OCI-LY7 (cell line): ENCODE measurements around the gene HEPN1. TPM values are rescaled to one million over a fixed set of nuclear protein-coding genes. Genes with fewer than 3 reads are reported as not detected.

Source experiments
- BruUV-seq: library from RNA; stranded (reverse); fragments of 400-500 nt; replicated peaks from 2 replicates; lab custom pipeline; 2021; lab: Mats Ljungman, UMichigan
- CTCF ChIA-PET: fragments of 300-600 bp; sonication (Branson Sonifier 250); formaldehyde crosslinking; loops from one replicate; lab custom pipeline; 2022; ENCODE audit warnings: antibody characterized with exemption; ENCODE audit not compliant: unreplicated experiment; lab: Charles Lee
- POLR2A ChIA-PET: fragments of 300-600 bp; sonication (Branson Sonifier 250); formaldehyde crosslinking; loops from one replicate; lab custom pipeline; 2022; ENCODE audit warnings: antibody characterized with exemption; lab: Charles Lee
- DNase-seq: peaks from one replicate; pipeline ENCODE4 v3.0.0-alpha.2; 2015; ENCODE audit warnings: low spot score
- H2AFZ ChIP-seq: fragments of 200-600 bp; sonication (generic), shearing (Covaris generic); 2 replicates; pipeline ENCODE4 v1.6.1; 2014; ENCODE audit warnings: mild to moderate bottlenecking, antibody characterized with exemption, low read length, moderate library complexity
- H3K27ac ChIP-seq: fragments of 200-600 bp; sonication (generic); 2 replicates; pipeline ENCODE4 v1.5.1; 2014; ENCODE audit warnings: mixed run types, low read depth, mild to moderate bottlenecking, moderate library complexity, low read length, inconsistent platforms; ENCODE audit not compliant: poor library complexity, severe bottlenecking
- H3K36me3 ChIP-seq: fragments of 200-600 bp; sonication (generic); 2 replicates; pipeline ENCODE4 v1.6.1; 2014; ENCODE audit warnings: mild to moderate bottlenecking, antibody characterized with exemption, low read length, moderate library complexity, mixed read lengths; ENCODE audit not compliant: insufficient read depth
- H3K4me1 ChIP-seq: fragments of 200-600 bp; sonication (generic); 2 replicates; pipeline ENCODE4 v1.5.1; 2014; ENCODE audit warnings: mild to moderate bottlenecking, low read length; ENCODE audit not compliant: insufficient read depth, poor library complexity, severe bottlenecking
- H3K4me2 ChIP-seq: fragments of 200-600 bp; sonication (generic); 2 replicates; pipeline ENCODE4 v1.6.1; 2014; ENCODE audit warnings: mild to moderate bottlenecking, low read length
- H3K4me3 ChIP-seq: fragments of 200-600 bp; sonication (generic); 2 replicates; pipeline ENCODE4 v1.5.1; 2014; ENCODE audit warnings: mild to moderate bottlenecking, low read depth, low read length; ENCODE audit not compliant: poor library complexity, severe bottlenecking
- H3K79me2 ChIP-seq: fragments of 200-600 bp; sonication (generic); 2 replicates; pipeline ENCODE4 v1.6.1; 2016; ENCODE audit warnings: low read depth, mild to moderate bottlenecking, low read length, moderate library complexity, mixed read lengths; ENCODE audit not compliant: insufficient read depth
- H3K9me2 ChIP-seq: fragments of 200-600 bp; sonication (generic); 2 replicates; pipeline ENCODE4 v1.6.1; 2016; ENCODE audit warnings: mild to moderate bottlenecking, low read length, mixed read lengths; ENCODE audit not compliant: insufficient read depth
- H3K9me3 ChIP-seq: fragments of 200-600 bp; sonication (generic); 2 replicates; pipeline ENCODE4 v1.6.1; 2014; ENCODE audit warnings: mild to moderate bottlenecking, mixed run types, low read length, mixed read lengths
- H4K20me1 ChIP-seq: fragments of 200-600 bp; sonication (generic); 2 replicates; pipeline ENCODE4 v1.6.1; 2014; ENCODE audit warnings: mild to moderate bottlenecking, antibody characterized with exemption, low read length, moderate library complexity, mixed read lengths; ENCODE audit not compliant: insufficient read depth
- CTCF ChIP-seq: fragments of 200-600 bp; sonication (generic); conservative IDR thresholded peaks from 2 replicates; pipeline ENCODE4 v1.5.1; 2014; ENCODE audit warnings: mild to moderate bottlenecking, antibody characterized with exemption, low read length, moderate library complexity, mixed read lengths
- EZH2phosphoT487 ChIP-seq: fragments of 200-600 bp; sonication (generic); IDR thresholded peaks from 2 replicates; pipeline ENCODE4 v1.6.1; 2018; ENCODE audit warnings: low read depth, borderline replicate concordance, mild to moderate bottlenecking, mixed run types, antibody characterized with exemption, low read length, moderate library complexity, mixed read lengths
- intact Hi-C: fragments of 100-400 bp; cut with micrococcal nuclease; formaldehyde crosslinking; loops from one replicate; pipeline ENCODE4 v1.10.0; 2022; ENCODE audit not compliant: unreplicated experiment
- total RNA-seq, 2 experiments: library from RNA; depleted of rRNA in 1 of 2; stranded (reverse); fragments of >200 nt in 1 of 2; shearing (Covaris generic) in 1 of 2; gene quantifications; 2 replicates each; pipeline ENCODE4 v1.2.3, GENCODE V29; 2014 to 2022

The HEPN1 gene
- total RNA-seq, 2 experiments from 2014 or later, result not detected

GRCh38 chr11:124873951-124874350, 45.1 kb upstream of the HEPN1 start:
- H2AFZ ChIP-seq, result no peak overlapping the region
- intact Hi-C loops, result no loop called here
- DNase-seq, result no peak
- POLR2A ChIA-PET, result no interaction called here
- H3K4me1 ChIP-seq, result no peaks in the 10 kb centered on the region
- H3K27ac ChIP-seq, result no peak overlapping the region
- no peaks in the 10 kb centered on the region for H3K9me2 ChIP-seq
- H3K79me2 ChIP-seq, result no peaks in the 10 kb centered on the region
- H4K20me1 ChIP-seq, result no peaks in the 10 kb centered on the region
- CTCF ChIA-PET, result no interaction called here
- H3K4me3 ChIP-seq, result no peak overlapping the region
- BruUV-seq, result no TSS peak
- no peak overlapping the region for H3K4me2 ChIP-seq
- TF ChIP-seq CTCF, result no peak
- TF ChIP-seq EZH2phosphoT487, result no peak
- H3K36me3 ChIP-seq, result no peaks in the 10 kb centered on the region
- H3K9me3 ChIP-seq, result no peaks in the 10 kb centered on the region

- no peaks in the 10 kb centered on the region for H3K9me3 ChIP-seq
- H3K36me3 ChIP-seq, result no peaks in the 10 kb centered on the region
- DNase-seq, result no peak
- ChIA-PET CTCF (no interaction called here), POLR2A (no interaction called here)
- BruUV-seq, result no TSS peak
- no peak overlapping the region for H3K4me3 ChIP-seq
- intact Hi-C loops, result no loop called here
- H2AFZ ChIP-seq, result no peak overlapping the region
- H3K9me2 ChIP-seq, result no peaks in the 10 kb centered on the region
- no peaks in the 10 kb centered on the region for H3K79me2 ChIP-seq
- no peak for TF ChIP-seq CTCF
- no peak for TF ChIP-seq EZH2phosphoT487
- no peak overlapping the region for H3K27ac ChIP-seq
- H3K4me1 ChIP-seq, result no peaks in the 10 kb centered on the region
- no peaks in the 10 kb centered on the region for H4K20me1 ChIP-seq
- no peak overlapping the region for H3K4me2 ChIP-seq
Observed at GRCh38 chr11:124874571-124875255, 44.3 kb upstream of the HEPN1 start.

- no peak overlapping the region for H3K4me3 ChIP-seq
- no peaks in the 10 kb centered on the region for H3K9me3 ChIP-seq
- POLR2A ChIA-PET, result no interaction called here
- no peaks in the 10 kb centered on the region for H3K79me2 ChIP-seq
- DNase-seq, result no peak
- H3K36me3 ChIP-seq, result no peaks in the 10 kb centered on the region
- H3K4me1 ChIP-seq, result no peaks in the 10 kb centered on the region
- no TSS peak for BruUV-seq
- no peak overlapping the region for H3K4me2 ChIP-seq
- H4K20me1 ChIP-seq, result no peaks in the 10 kb centered on the region
- H2AFZ ChIP-seq, result no peak overlapping the region
- intact Hi-C loops, result no loop called here
- CTCF ChIA-PET, result no interaction called here
- H3K27ac ChIP-seq, result no peak overlapping the region
- H3K9me2 ChIP-seq, result no peaks in the 10 kb centered on the region
- no peak for TF ChIP-seq EZH2phosphoT487
Observed at GRCh38 chr11:124875401-124875800, 43.6 kb upstream of the HEPN1 start.
